ENCODE results near the gene KRTAP25-1.

KRTAP25-1 gene

GRCh38 chr21:30255679-30256078 lies 33.6 kb downstream of the KRTAP25-1 start:
- DNase-seq (ENCODE audit: low read depth), result no peak
- H3K4me3 ChIP-seq (ENCODE audit: low read depth, low read length), result no peak overlapping the region

GRCh38 chr21:30251781-30252180 lies 37.5 kb downstream of the KRTAP25-1 start:
- peak; percentile 4 for DNase-seq (ENCODE audit: low read depth)
- no peak overlapping the region for H3K4me3 ChIP-seq (ENCODE audit: low read depth, low read length)

DNA sequence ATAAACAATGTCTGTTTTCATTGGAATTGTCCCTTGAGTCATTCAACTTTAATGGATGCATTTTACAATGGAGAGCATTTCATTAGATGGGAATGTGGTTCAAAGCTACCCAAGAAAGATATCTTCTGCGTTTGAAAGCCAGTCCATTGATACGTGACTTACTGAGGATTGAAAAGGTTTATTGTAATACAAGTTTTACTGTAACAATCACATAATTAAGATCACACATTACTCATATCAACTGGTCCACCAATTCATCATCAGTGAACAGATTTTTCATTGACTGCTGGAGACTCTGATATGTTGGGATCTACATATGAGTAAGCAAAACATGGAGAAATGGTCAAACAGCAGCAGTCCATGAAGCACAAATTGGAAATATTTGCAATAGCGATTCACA lies 39.4 kb downstream of the KRTAP25-1 start:
- H3K4me3 ChIP-seq (ENCODE audit: low read depth, low read length), result no peak overlapping the region
- DNase-seq (ENCODE audit: low read depth), result no peak

GRCh38 chr21:30248844-30249243 lies 40.5 kb downstream of the KRTAP25-1 start:
- no peak for DNase-seq (ENCODE audit: low read depth)
- H3K4me3 ChIP-seq (ENCODE audit: low read depth, low read length), result no peak overlapping the region

DNA sequence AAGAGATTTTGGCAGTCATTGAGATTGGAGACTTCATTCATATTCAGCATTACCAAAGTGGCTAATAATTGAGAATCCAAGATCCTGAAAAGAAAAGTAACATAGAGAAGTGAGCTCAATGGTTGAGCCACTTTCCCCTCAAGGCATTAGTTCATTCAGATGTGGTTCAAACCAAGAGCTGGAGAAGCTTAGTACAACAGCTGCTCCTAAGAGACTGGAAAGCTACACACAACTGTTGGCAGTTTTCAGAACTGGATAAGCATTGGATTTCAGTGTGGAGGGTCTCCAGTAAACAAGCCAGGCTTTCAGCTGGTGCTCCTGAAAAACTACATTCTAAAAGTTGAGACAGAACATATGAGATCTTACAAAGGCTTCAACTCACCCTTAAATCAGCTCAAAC lies 44.3 kb downstream of the KRTAP25-1 start:
- DNase-seq (ENCODE audit: low read depth), result no peak
- H3K4me3 ChIP-seq (ENCODE audit: low read depth, low read length), result no peak overlapping the region

- no peak for DNase-seq (ENCODE audit: low read depth)
- no peak overlapping the region for H3K4me3 ChIP-seq (ENCODE audit: low read depth, low read length)
These were observed 45.6 kb downstream of the KRTAP25-1 start for GRCh38 chr21:30243691-30244090.

- no peak for DNase-seq (ENCODE audit: low read depth)
- H3K4me3 ChIP-seq (ENCODE audit: low read depth, low read length), result no peak overlapping the region
These were observed 48.7 kb downstream of the KRTAP25-1 start for GRCh38 chr21:30240661-30241060.
